Tibial nerve (tissue), 3 donors: ENCODE data around the gene ERC2.

ENCODE experiments used
- CTCF ChIP-seq, 5 experiments: fragments of 200-600 bp in 3 of 5; fragments of 450-650 bp in 2 of 5; sonication (generic) in 3 of 5; IDR thresholded peaks; one replicate each; pipeline ENCODE4 v1.5.1; 2016 to 2019; ENCODE audit warnings: antibody characterized with exemption in 5 of 5, mild to moderate bottlenecking in 3 of 5, moderate library complexity in 2 of 5
- POLR2A ChIP-seq, 2 donors: fragments of 450-650 bp; IDR thresholded peaks; one replicate each; pipeline ENCODE4 v1.6.1; 2017; ENCODE audit warnings: antibody characterized with exemption in 2 of 2, mild to moderate bottlenecking in 2 of 2, moderate library complexity in 2 of 2

- TF ChIP-seq CTCF (IDR thresholded peaks at IDR 0.05), result peak in 1 of 5 experiments; percentile 8
- TF ChIP-seq POLR2A (IDR thresholded peaks at IDR 0.05), result no peak
Measured at GRCh38 chr3:55571913-55572312, 896.4 kb downstream of the ERC2 start.
